GM18508 (cell line): Measurements from ENCODE around the gene NUP93.

ENCODE experiments used
- ATAC-seq: cut with Tn5 transposase; IDR thresholded peaks from one replicate; pipeline ENCODE4 v1.9.1; 2021; ENCODE audit warnings: moderate number of reproducible peaks; ENCODE audit not compliant: insufficient read depth, unreplicated experiment

NUP93 gene

DNA sequence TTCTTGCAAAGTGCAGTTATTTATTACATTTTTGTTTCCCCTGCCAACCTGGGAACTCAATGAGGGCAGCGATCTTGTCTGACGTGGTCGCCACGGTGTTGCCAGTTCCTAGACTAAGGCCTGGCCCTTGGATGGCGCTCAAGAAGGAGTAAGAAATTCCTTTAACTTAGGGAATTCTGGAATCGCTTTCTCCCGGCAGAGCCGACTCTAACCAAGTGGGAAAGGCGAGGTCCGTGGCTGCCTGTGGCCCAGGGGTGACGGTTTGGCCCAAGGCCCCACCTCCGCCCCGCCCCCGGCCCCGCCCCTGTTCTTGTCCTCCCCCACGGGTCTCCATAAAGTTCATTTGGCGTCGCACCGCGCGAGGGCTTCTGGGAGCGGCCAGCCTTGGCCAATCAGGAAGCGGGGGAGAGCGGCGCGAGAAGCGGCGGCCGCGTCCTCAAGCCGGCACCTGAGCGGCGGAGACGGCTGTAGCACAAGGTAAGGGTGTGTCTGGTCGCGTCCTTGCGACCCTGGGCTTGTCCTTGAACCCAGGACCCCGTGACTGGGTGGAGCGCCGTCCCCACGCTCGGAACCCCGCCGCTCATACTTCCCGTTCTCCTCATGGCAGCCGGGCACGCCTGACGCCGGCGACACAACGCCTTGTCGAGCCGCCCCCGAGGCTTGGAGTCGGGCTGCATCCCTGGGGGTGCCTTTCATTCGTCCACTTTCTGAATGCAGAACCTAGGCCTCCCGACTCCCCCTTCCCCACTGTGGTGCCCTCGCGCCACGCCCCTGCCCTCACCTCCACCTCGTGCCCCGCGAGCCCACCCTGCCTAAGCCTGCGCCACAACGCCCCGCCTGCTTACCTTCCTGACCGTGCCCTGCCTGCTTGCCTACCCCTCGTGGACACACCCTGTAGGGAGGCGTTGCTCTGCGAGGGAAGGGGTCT, at the start of gene NUP93:
Gene NUP93, plus strand, starts transcription at position 395 of the 928 bp plus-strand sequence. CDS start 18,119 bp downstream, outside the sequence.
- no peak for ATAC-seq

DNA sequence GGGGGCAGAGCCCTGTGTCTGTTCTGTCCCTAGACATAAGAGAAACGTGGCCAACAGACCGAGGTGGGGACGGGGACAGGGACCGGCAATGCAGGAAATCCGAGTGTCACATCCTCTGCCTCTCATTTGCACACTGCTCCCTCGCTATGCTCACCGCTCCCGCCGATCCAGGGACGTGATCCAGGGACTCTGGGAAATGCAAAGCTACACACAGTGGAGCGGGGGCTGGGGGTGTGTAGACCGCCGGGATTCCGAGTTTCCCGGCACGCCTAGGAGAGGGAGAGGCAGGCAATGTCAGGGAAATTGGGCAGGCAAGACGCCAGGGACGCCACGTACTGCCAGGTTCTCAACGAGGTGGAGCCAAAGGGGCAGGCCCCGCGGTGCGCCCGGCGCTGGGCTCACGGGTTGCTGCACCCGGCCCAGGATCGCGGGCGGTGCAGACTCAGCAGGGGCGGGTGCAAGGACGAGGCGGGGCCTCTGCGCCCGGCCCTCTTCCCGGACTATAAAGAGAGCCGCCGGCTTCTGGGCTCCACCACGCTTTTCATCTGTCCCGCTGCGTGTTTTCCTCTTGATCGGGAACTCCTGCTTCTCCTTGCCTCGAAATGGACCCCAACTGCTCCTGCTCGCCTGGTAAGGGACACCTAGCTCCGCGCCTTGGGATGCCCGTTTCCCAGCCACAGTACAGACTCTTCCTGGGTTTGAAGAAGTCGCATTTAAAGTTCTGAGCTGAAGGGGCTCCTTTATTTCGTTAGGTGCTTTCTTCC, 47.8 kb upstream of the NUP93 start, which contains the start of gene MT1X:
Gene MT1X, plus strand, starts transcription at position 532 of the 764 bp plus-strand sequence. Its CDS starts 71 bp downstream, at position 603.
- ATAC-seq: peak; percentile 69

DNA sequence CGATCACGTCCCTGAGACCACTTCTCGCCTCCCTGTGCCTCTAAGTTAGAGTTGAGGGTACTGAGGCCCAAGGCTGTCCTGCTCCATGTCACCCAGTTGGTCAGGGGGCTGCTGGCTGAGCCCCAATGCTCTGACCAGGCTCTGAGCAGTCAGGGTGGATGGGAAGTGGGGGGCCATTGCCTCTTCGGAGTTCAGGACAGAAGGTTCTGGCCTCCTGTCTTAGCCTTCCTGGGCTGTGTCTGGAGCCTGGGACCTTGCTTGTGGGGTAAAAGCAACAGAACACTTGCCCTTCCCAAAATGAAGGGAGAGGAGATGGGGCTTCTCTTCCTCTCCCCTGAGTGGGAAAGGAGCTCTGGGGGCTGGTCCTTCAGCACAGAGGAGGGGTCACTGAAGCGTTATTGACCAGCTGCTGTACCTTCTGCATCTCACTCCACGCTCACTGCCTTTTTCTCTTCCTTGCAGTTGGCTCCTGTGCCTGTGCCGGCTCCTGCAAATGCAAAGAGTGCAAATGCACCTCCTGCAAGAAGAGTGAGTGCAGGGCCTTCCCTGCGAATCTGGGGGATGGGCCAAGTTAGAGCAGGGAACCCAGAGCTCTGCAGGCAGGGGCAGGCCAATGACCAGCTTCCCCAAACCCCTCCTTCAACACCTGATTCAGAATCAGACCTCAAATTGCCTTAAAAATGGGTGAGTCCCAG, 47.1 kb upstream of the NUP93 start:
- ATAC-seq: no peak

DNA sequence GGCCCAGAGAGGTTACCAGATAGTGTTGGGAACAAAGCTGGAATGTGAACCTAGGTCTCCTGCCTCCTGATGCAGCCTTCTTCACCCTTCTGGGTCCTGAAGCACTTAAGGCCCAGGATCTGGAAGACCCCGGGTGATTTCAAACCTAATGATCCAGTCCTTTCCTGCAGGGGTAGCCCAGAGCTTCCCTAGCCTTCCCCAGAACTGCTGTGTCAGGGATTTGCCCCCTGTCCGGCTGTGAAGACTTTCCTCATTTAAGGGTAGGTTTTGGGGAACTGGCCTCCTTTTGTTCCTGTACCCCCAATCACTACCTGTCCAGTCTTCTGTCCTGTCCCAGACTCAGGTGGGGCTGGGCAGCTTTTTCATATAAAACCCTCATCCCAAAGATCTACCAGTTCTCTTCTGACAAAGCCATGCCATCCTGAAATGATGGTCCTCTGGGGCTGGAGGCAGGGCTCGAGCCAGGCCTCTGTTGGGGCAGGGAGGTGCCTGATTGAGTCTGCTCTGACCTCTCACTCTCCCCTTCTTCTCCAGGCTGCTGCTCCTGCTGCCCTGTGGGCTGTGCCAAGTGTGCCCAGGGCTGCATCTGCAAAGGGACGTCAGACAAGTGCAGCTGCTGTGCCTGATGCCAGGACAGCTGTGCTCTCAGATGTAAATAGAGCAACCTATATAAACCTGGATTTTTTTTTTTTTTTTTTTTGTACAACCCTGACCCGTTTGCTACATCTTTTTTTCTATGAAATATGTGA, 46.3 kb upstream of the NUP93 start:
- no peak for ATAC-seq

DNA sequence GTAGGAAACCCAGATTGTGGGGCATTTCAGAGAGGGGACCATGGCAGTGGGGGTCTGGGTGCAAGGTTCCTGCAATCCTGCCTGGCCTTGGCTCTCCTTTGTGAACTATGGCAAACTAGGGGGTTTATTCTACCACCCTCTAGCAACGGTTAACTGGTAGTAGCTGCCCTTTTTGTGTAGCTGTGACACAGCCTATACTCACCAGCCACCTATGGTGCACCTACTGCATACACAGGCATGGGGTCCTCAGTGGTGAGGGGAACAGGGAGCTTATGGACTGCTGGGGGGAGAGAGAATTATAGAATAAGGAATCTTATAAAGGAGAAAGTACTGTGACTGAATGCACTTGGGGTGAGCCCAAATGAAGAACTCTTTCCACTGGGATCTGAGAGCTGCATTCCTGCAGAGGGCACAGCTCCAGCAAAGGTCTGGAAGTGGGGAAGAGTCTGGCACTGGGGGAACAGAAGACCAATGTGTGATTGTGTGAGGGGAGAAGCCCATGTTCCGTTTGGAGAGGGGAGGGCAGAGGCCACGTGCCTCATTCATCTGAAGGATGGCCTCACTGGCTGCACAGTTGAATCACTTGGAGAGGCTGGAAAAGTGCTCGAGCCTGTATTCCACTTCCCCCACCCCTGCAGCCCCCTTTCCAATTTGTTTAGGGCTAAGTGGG, 45.5 kb upstream of the NUP93 start:
- no peak for ATAC-seq

DNA sequence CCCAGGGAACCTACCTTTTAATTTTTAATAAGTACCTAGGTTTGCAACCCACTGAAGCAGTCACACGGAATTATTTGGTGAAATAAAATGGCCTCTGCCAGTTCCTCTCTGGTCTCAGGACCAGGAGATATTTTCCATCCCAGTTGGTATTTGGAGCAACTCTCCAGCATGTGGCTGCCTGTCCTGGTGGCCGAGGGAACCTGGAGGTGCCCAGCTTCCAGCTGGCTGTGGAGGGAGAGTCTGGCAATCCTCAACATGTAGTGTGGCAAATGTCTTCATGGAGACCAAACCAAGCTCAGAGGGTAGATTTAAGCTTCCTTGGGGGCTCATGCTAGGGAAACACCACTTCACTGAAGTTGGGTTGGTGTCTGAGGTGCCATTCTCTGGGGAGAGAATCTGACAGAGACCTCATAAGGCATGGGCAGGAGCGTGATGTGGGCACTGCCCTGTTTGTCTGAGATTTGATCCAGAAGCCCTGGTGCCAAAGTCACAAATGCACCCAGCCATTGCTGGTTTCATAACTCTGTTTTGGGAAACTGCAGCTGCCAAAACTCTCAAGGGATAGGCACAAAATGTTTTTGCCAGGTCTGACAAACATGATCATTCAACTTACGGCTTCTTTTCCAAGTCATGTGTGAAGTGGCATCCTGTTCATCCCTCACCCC, 44.9 kb upstream of the NUP93 start:
- no peak for ATAC-seq

DNA sequence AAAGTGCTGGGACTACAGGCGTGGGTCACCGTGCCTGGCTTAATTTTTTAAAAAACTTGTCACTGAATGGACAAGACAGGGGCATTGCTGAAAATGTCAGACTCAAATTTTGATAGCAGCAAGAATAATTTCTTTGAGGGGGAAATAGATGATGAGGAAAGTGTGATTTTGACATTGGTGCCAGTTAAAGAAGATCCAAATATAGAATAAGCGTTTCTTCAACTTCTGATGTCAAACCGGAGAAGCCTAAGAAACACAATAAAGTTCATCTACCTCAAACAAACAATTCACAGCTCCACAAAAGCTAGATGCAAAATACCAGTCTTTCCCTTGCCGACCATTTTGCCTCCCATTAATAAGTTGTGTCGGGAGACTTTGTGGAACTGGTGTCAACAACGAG, 43.2 kb upstream of the NUP93 start:
- no peak for ATAC-seq

DNA sequence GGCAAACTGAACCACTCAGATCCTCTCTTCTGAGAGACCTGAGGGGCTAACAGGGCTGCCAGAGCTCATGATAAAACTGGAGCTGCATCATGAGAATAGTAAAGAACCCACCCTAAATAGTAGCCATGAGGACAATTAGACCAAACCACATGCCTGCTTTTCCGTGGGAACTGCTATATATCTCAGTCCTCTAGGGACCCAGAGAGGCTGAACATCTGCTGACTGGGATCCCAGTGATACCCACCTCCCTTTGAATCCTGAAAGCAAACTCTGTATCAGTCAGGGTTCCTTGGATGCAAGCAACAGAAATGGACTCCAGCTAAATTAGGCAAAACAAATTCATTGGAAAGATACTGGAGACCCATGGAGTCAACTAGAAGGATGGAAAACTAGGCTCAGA, 41.2 kb upstream of the NUP93 start:
- no peak for ATAC-seq

DNA sequence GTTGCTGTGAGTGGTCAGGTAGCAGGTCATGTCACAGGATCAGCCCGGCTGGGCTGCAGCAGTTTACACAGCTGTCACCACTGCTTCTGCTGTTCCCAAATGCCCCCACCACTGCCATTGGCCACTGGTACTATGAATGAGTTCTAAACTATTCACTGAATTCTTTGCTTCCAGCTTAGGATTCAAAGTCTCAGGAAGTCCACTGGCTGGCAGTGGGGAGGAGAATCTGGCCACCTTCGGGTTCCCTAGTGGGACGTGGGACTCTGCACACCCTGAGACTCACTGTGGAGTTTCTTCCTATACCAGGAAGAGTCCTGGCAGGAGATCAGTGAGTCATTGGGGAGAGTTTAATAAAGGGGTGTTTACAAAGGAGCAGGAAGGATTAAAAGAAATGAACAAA, 40.8 kb upstream of the NUP93 start:
- no peak for ATAC-seq

DNA sequence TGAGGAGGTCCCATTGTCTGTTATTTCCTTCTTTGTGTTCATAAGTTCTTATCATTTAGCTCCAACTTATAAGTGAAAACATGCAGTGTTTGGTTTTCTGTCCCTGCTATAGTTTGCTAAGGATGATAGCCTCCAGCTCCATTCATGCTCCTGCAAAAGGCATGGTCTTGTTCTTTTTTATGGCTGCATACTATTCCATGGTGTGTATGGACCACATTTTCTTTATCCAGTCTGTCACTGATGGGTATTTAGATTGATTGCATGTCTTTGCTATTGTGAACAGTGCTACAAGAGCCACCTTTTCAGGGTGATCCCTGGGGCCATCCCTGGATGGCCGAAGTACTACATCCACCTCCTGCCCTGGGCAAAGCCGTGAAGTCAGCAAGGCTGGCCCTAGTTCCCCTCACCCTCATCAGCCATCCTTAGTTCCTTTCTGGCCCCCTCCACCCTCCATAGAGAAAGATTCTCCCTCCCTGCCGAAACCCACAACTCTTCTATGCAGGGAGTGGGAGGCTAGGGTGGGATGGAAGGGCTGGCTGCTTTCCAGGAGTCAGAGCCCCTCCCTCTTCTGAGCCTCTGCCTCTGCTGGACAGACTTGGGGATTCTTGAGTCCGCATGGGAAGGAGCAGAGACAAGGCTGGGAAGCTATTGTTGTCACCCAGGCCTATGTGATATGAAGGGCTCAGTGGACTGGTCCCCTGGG, 39.4 kb upstream of the NUP93 start:
- ATAC-seq: no peak

DNA sequence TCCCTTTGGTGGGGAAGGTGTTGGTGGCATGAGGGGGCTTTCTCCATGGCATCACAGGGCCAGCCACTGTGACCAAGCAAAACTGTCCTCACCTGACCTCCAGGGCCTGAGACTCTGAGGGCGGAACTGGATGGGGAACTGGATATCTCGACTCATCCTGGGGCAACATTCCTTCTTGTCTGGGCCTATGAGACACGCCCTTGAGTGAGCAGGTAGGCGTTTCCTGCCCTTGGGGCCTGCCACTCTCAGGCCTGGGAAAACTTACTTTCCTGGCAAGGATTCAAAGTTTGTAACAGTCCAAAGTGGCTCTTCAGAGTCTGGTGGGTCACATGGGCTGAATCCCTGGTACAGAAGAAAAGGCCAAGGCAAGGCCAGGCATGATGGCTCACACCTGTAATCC, 38.0 kb upstream of the NUP93 start:
- ATAC-seq: no peak

DNA sequence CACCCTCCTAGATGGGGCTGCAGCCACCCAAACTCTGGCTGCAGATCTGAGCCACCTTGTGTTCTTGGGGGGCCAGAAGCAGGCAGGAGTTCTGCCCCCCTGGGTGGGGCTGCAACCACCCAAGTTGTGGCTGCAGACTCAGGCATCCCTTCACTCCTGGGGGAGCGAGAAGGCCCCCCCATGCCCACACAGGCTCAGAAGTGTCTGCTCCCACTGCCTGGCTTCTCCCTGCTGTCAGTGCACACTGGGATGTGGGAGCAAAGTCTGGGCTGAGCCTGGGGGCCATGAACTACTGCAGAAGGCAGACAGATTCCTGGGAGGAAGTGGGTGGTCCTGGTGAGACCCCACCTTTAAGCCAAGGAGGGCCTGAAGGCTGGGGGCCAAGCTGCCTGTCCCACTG, 34.7 kb upstream of the NUP93 start:
- ATAC-seq: no peak

DNA sequence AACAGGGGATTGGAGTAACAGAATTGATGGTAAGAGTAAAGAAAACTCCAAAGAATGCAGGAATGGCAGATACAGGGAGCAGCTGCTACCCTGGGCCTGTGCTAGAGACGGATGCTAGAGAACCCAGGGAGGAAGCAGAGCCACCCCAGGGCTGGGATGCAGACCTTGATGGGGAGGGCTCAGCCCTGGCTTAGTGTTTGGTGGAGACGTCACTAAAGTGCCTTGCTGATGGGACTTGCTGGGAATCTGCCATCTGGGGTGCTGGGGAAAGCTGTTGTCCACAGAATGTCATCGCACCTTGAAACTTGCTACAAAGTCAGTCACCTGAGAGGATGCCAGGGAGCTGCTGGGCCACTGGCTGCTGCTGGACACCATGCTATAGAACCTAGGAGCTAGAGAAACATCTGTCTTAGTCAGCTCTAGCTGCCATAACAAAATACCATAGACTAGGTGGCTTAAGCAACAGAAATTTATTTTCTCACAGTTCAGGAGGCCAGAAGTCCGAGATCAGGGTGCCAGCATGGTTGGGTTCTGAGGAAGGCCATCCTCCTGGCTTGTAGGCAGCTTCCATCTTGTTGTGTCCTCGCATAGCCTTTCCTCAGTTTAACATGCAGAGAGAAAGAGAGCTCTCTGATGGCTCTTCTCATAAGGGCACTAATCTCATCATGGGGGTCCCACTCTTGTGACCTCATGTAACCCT, 32.3 kb upstream of the NUP93 start:
- no peak for ATAC-seq

DNA sequence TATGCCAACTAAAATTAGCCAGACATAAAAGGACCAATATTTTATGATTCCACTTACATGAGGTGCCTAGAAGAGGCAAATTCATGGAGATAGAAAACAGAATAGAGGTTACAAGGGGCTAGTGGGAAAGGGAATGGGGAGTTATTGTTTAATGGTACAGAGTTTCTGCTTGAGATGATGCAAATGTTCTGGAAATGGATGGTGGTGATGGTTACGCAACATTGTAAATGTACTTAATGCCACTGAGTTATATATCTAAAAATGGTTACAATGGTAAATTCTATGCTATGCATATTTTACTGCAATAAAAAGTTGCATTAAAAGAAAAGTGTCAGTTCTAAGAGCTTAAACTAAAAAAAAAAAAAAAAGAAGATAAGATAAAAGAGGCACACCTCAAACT, 29.7 kb upstream of the NUP93 start:
- ATAC-seq: no peak

DNA sequence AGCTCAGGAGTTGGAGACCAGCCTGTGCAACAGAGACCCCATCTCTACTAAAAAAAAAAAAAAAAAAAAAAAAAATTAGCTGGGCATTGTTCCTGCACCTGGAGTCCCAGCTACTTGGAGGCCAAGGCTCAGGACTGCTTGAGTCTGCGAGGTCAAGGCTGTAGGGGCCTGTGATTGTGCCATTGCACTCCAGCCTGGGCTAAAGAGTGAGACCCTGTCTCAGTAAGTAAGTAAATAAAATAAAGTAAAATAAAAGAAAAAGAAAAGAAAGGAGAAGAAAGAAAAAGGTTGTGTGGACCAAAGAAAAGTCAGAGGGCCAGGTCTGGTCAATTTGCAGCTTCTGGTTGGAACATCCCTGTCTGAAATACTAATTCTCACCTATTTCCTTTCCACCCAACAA, 29.3 kb upstream of the NUP93 start:
- no peak for ATAC-seq

DNA sequence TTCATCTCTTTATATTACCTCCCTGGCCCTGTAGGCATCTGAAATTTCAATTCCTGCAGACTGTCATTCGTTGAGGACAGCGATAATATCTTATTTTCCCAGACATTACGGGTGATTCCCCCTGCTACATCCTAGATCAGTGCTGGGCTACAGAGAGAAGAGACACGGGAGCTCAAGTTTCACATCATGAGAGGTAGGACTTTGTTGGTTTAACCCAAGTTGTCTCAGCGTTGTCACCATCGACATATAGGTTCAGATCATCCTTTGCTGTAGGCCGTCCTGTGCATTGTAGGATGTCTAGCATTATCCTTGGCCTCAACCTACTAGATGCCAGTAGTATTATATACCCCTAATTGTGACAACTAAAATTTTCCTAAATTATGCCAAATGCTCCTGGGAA, 28.4 kb upstream of the NUP93 start:
- no peak for ATAC-seq

DNA sequence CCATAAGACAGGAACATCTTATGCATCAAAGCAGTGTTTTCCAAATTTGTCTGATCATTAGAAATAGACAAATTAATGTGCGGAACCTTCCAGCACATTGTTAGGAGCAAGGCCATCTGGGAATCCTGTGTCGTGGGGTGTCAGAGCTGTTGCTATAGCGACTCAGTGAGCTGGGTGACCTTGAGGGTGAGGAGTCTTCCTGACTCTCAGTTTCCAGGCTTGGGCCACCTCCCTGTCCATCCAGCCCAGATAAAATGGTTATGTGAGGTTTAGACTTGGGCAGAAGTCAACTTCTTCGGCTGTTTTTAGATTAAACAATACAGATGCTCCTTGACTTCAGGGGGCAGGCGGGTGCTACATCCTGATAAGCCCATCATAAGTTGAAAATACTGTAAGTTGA, 27.1 kb upstream of the NUP93 start:
- ATAC-seq: no peak
